Body of pancreas (tissue), 4 donors: Measurements from ENCODE around the gene ZRSR2.

Experiments used
- CTCF ChIP-seq, 7 experiments: fragments of 450-650 bp in 4 of 7; fragments of 200-600 bp in 3 of 7; sonication (generic) in 3 of 7; IDR thresholded peaks; one replicate each; pipeline ENCODE4 v1.5.1; 2016 to 2019; ENCODE audit warnings: antibody characterized with exemption in 7 of 7
- POLR2A ChIP-seq, 3 donors: fragments of 450-650 bp; IDR thresholded peaks; one replicate each; pipeline ENCODE4 v1.6.1; 2016; ENCODE audit warnings: antibody characterized with exemption in 3 of 3, mild to moderate bottlenecking in 2 of 3

DNA sequence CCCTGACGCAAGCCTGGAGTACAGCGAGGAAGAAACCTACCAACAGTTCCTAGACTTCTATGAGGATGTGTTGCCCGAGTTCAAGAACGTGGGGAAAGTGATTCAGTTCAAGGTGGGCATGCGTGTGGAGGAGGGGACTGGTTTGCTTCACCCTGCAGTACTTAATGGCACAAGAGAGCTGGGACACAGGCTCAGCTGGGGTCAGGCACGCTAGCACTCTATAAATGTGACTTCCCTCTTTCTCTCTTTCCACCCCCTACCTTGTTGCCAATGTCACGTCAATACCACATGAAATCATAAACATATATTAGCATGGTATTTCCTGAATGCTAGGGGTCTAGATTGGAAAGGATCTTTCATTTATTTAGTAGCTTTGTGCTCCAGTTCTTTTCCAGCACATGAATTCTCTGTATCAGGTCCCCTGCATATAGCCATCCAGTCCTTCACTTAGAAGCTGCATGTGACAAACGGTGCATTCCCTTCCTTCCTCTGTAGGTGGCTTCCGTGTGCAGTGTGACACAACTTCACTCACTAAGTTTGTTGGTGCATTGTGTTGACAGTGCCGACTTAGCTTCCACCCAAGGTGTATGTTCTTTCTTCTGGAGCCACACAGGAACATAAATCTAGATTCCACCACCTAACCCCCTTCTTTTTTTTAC is 25.6 kb downstream of the ZRSR2 start:
- TF ChIP-seq CTCF (IDR thresholded peaks at IDR 0.05), result peak in 2 of 7 experiments; percentile 5 to 17
- no peak for TF ChIP-seq POLR2A (IDR thresholded peaks at IDR 0.05)
